GM18502 (cell line): ENCODE results near the gene ZNF613.
"Not testable (repeated sequence)": the region's sequence is repeated elsewhere in the genome, so short reads cannot be mapped to it uniquely, and the experiment has no call there.

Experiments
- ATAC-seq: cut with Tn5 transposase; IDR thresholded peaks from one replicate; pipeline ENCODE4 v1.9.1; 2021; ENCODE audit warnings: mild to moderate bottlenecking; ENCODE audit not compliant: unreplicated experiment, poor library complexity

Gene ZNF613

DNA sequence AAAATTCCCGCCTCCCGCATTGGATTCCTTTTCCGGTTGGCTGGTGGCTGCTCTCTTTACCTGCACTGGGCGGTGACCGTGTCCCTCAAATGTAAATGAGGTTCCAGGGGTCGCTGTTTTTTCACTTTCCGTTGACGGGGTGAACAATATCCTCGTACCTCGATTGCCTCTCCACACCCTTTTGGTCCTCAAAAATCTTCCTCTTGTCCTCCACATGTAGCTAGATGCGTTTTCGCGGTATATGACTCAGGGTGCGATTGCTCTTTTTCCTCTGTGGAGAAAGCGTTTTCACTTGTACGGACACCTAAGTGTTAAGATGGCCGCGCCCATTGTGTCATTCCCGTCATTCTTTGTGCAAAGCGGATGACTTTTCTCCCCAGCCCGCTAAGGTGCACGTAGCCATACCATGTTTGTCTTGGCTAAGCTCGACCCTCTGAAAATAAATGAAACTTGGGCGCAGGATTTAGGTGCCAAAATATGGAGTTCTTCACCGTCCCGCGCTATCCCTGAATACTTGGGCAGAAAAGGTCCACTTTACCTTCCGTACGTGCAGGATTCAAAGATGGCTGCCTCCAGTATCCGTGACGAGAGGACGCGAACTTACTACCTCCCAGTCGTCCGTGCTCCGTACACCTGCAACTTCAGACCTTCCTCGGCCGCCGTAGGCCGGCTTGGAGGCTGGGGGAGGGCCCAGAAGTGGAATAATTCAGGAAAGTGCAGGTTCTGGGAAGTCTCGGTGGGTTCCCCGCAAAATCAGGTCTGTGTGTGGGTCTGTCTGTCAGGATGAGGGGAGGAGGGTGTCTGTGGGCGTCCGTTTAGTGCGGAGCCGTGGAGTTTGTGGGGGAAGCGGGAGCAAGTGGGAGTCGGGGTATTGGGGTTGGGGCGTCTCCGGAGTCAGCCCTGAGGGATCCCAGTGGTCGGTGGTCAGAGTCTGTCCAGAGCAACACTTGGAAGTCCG, at the start of gene ZNF613:
Gene ZNF613 (plus strand): TSS at position 689 of the 958 bp plus-strand sequence. CDS start 8,749 bp downstream, outside the sequence.
- peak; percentile 84 for ATAC-seq

DNA sequence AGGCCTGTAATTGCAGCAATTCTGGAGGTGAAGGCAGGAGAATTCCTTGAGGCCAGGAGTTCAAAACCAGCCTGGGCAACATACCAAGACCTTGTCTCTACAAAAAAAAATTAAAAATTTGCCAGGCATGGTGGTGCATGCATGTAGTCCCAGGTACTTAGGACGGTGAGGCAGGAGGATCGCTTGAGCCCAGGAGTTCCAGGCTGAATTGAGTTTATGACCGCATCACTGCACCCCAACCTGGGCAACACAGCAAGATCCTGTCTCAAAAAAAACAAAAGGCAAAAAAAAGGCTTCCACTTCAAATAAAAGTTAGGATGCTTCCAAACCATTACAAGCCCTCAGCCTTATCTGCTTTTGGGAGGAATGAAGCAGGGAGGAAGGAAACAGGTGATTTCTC, 44.8 kb upstream of the ZNF613 start:
- ATAC-seq, result no peak

- no peak for ATAC-seq
Observed at GRCh38 chr19:51884713-51885112, 42.6 kb upstream of the ZNF613 start.

GRCh38 chr19:51887522-51888498, 39.5 kb upstream of the ZNF613 start, which contains the start of gene ZNF577:
TSS of gene ZNF577 (minus strand) at chr19:51887951. CDS start at chr19:51880382, 7,569 bp downstream.
- peak; percentile 70 for ATAC-seq

DNA sequence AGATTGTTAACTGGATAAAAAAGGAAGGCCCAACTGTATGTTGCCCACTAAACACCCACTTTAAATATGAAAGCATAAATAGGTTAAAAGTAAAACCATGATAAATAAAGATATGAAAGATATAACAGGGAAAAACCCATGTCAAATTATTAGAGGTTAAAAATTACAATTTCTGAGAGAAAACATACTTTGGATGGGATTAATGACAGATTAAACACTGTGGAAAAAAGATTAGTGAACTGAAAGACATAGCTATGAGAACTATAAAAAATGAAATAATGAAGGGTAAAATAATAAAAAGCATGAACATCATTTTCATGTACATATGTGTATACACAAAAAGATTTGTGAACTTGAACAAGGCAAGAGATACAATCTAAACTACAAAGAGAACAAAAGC, 37.3 kb upstream of the ZNF613 start:
- ATAC-seq, result no peak

DNA sequence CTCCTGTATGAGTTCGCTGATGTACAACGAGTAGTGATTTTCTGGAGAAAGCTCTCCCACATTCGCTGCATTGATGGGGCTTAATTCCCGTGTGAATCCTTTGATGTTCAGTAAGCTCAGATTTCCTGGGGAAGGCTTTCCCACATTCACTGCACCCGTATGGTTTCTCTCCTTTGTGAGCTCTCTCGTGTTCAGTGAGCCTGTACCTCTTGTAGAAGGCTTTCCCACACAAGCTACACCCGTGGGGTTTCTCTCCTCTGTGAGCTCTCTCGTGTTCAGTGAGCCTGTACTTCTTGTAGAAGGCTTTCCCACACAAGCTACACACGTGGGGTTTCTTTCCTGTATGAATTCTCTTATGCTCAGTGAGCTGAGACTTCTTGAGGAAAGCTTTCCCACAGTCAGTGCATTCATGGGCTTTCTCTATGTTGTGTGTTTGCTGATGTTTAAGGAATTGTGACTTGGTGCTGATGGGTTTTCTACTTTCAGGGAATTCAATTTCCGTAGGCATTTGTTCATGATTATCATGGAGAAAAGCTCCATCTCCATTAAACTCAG, 36.0 kb upstream of the ZNF613 start:
- no peak for ATAC-seq

GRCh38 chr19:51901860-51902259, 25.4 kb upstream of the ZNF613 start:
- no peak for ATAC-seq

- no peak for ATAC-seq
Observed at GRCh38 chr19:51903192-51903591, 24.1 kb upstream of the ZNF613 start.

GRCh38 chr19:51904331-51905165, 22.7 kb upstream of the ZNF613 start, which contains the start of gene ZNF649:
TSS of gene ZNF649 (minus strand) at chr19:51905017. CDS start at chr19:51900107, 4,910 bp downstream.
- peak; percentile 82 for ATAC-seq

DNA sequence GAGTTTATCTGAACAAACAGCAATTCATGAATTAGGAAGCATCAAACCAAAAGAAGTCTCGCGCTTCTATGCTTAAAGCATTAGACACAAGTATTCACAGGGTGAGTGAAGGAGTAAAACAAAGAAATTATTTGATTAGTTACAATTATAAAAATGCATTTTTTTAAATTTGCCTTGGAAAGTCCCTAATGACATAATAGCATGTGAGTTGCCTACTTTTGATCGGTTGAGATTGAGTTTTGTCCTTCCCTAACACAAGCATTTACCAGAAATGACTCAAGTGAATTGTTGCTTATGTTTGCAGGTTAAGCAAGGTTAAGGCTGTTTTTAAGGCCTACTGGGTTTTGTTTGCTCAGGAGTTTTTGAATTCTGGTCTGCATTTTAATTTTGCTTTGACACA, 22.1 kb upstream of the ZNF613 start:
- ATAC-seq, result peak; percentile 10

DNA sequence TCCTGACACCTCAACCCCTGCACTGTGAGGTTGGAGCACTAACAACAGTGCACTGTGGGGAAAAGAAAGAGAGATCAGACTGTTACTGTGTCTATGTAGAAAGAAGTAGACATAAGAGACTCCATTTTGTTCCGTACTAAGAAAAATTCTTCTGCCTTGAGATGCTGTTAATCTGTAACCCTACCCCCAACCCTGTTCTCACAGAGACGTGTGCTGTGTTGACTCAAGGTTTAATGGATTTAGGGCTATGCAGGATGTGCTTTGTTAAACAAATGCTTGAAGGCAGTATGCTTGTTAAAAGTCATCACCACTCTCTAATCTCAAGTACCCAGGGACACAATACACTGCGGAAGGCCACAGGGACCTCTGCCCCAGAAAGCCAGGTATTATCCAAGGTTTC, 21.6 kb upstream of the ZNF613 start:
- not testable (repeated sequence) for ATAC-seq

GRCh38 chr19:51906108-51906507, 21.2 kb upstream of the ZNF613 start:
- not testable (repeated sequence) for ATAC-seq

GRCh38 chr19:51907981-51908380, 19.3 kb upstream of the ZNF613 start:
- ATAC-seq, result not testable (repeated sequence)

GRCh38 chr19:51915324-51915867, 11.9 kb upstream of the ZNF613 start:
- ATAC-seq, result no peak

GRCh38 chr19:51916167-51916566, 11.1 kb upstream of the ZNF613 start:
- ATAC-seq, result no peak

- ATAC-seq, result no peak
Observed at GRCh38 chr19:51919606-51920005, 7.7 kb upstream of the ZNF613 start.

DNA sequence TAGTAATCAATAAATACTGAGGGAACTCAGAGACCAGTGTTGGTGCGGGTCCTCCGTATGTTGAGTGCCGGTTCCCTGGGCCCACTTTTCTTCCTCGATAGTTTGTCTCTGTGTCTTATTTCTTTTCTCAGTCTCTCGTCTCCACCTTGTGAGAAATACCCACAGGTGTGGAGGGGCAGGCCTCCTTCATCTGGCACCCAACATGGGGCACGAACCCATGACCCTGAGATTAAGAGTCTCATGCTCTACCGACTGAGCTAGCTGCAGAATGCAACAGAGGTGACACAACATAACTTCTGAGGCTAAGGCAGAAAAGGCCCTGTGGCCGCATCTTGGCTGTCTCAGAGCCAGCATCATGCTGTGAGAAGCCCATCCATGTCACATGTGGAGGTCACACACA, 5.3 kb upstream of the ZNF613 start:
- no peak for ATAC-seq

DNA sequence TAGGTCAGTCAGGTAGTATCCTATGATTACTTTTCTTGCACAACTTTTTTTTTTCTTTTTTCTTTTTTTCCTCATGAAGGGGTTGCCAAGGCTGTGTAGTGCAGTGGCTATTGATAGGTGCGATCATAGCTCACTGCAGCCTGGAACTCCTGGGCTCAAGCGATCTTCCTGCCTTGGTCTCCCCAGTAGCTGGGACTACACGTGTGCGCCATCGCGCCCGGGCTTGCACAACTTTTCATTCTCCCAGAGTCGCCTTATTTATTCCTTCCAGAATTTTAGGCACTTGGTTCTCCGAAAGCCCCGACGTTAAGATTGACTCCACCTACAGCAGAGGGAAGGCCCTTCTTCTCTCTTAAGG, 867 bp upstream of the ZNF613 start:
- no peak for ATAC-seq

GRCh38 chr19:51927859-51928258, 587 bp downstream of the ZNF613 start:
- no peak for ATAC-seq
